H1 (cell line): Measurements from ENCODE around the gene CCDC117. TPM values are rescaled to one million over a fixed set of nuclear protein-coding genes. Genes with fewer than 3 reads are reported as not detected.

Source experiments
- CEBPB ChIP-seq: IDR thresholded peaks from 2 replicates; pipeline ENCODE4 v1.6.1; 2012; ENCODE audit warnings: low read depth, low read length
- CHD7 ChIP-seq: fragments of 300-600 bp; sonication (generic); IDR thresholded peaks from 2 replicates; pipeline ENCODE4 v1.7.1; 2012; ENCODE audit warnings: low read length, moderate library complexity, mild to moderate bottlenecking, inconsistent platforms; ENCODE audit not compliant: insufficient replicate concordance
- CREB1 ChIP-seq: IDR thresholded peaks from 2 replicates; pipeline ENCODE4 v1.6.1; 2012; ENCODE audit warnings: inconsistent platforms
- RFX5 ChIP-seq: IDR thresholded peaks from 2 replicates; pipeline ENCODE4 v1.6.1; 2011; ENCODE audit warnings: low read depth, low read length, improper control_type of control experiment, borderline replicate concordance
- polyA plus RNA-seq, 7 experiments: library from polyadenylated mRNA; depleted of rRNA in 3 of 7; stranded (reverse) in 5 of 7; unstranded in 2 of 7; fragments of >200 nt in 5 of 7; fragments of 200-250 nt in 2 of 7; gene quantifications; 1 replicate in 5 of 7; 2 replicates in 1 of 7; 4 replicates in 1 of 7; pipeline versions ENCODE4 v1.2.1 to v1.2.3, GENCODE V29; 2011 to 2013; ENCODE audit warnings: missing spikeins in 2 of 7, mixed read lengths in 2 of 7
- total RNA-seq: library from RNA; stranded (reverse); fragmentation: NEBNext Ultra II Directional; extraction: Animal tissue kit (Norgen Biotek cat#: 25700); gene quantifications from 2 replicates; pipeline ENCODE4 v1.2.1, GENCODE V29; 2021
- TF ChIP-seq, protein P1 (sequence below): IDR thresholded peaks from 2 replicates; pipeline ENCODE4 v1.6.1; 2012; ENCODE audit warnings: inconsistent platforms

CCDC117 gene
- total and polyA plus RNA-seq, 2 of the 8 experiments (the other 6 are each of a cell fraction or from before 2014, with no cell fraction given) = 9.1 to 43.1 TPM

- TF ChIP-seq CHD7 = no peak
- TF ChIP-seq RFX5 = no peak
- TF ChIP-seq, protein P1, sequence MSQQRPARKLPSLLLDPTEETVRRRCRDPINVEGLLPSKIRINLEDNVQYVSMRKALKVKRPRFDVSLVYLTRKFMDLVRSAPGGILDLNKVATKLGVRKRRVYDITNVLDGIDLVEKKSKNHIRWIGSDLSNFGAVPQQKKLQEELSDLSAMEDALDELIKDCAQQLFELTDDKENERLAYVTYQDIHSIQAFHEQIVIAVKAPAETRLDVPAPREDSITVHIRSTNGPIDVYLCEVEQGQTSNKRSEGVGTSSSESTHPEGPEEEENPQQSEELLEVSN = no peak
- TF ChIP-seq CEBPB = no peak
- no peak for TF ChIP-seq CREB1
These were observed 38.5 kb downstream of the CCDC117 start (continued) for GRCh38 chr22:28810821-28811491.
